Memory B cell (primary cell): ENCODE data around the gene SBNO1.
"Not testable (repeated sequence)": the region's sequence is repeated elsewhere in the genome, so short reads cannot be mapped to it uniquely, and the experiment has no call there.

Experiments
- ATAC-seq: fragments of 150-1000 bp; cut with Tn5 transposase; 2 replicates; pipeline ENCODE4 v1.10.0; 2021; ENCODE audit warnings: low read depth, mild to moderate bottlenecking, moderate library complexity
- DNase-seq, 2 donors: peaks; one replicate each; pipeline ENCODE4 v3.0.0; 2022; ENCODE audit warnings: low spot score in 2 of 2
- H3K27ac Mint-ChIP-seq: one replicate; pipeline ENCODE4 v1.8.0; 2022; ENCODE audit warnings: mild to moderate bottlenecking, moderate library complexity, mixed read lengths
- H3K27me3 Mint-ChIP-seq: one replicate; pipeline ENCODE4 v1.8.0; 2022; ENCODE audit warnings: mixed read lengths
- H3K36me3 Mint-ChIP-seq: one replicate; pipeline ENCODE4 v1.8.0; 2022; ENCODE audit warnings: mild to moderate bottlenecking, mixed read lengths
- H3K4me1 Mint-ChIP-seq: one replicate; pipeline ENCODE4 v1.8.0; 2022; ENCODE audit warnings: mixed read lengths
- H3K4me3 Mint-ChIP-seq: one replicate; pipeline ENCODE4 v1.8.0; 2022; ENCODE audit warnings: mild to moderate bottlenecking, moderate library complexity, mixed read lengths
- H3K9me3 Mint-ChIP-seq: one replicate; pipeline ENCODE4 v1.8.0; 2022; ENCODE audit warnings: mixed read lengths

Gene SBNO1

GRCh38 chr12:123395236-123395635, 30.6 kb upstream of the SBNO1 start:
- ATAC-seq (no peak), DNase-seq (no peak)
- no peak overlapping the region for H3K4me3 Mint-ChIP-seq
- no peaks in the 10 kb centered on the region for H3K9me3 Mint-ChIP-seq
- H3K4me1 Mint-ChIP-seq = peaks cover 9% of the 10 kb centered on the region
- H3K27ac Mint-ChIP-seq = no peak overlapping the region
- peaks cover 24% of the 10 kb centered on the region for H3K36me3 Mint-ChIP-seq
- no peaks in the 10 kb centered on the region for H3K27me3 Mint-ChIP-seq

- H3K27me3 Mint-ChIP-seq = no peaks in the 10 kb centered on the region
- H3K4me3 Mint-ChIP-seq = no peak overlapping the region
- no peak overlapping the region for H3K27ac Mint-ChIP-seq
- peaks cover 8% of the 10 kb centered on the region for H3K4me1 Mint-ChIP-seq
- DNase-seq = no peak
- H3K9me3 Mint-ChIP-seq = no peaks in the 10 kb centered on the region
- ATAC-seq = no peak
- H3K36me3 Mint-ChIP-seq = peaks cover 22% of the 10 kb centered on the region
These were observed 29.1 kb upstream of the SBNO1 start for GRCh38 chr12:123393747-123394146.

- no peak overlapping the region for H3K27ac Mint-ChIP-seq
- peaks cover 20% of the 10 kb centered on the region for H3K4me1 Mint-ChIP-seq
- no peaks in the 10 kb centered on the region for H3K27me3 Mint-ChIP-seq
- peak overlapping the region; percentile 86 for H3K4me3 Mint-ChIP-seq
- no peak for DNase-seq
- H3K36me3 Mint-ChIP-seq = peaks cover 22% of the 10 kb centered on the region
- no peaks in the 10 kb centered on the region for H3K9me3 Mint-ChIP-seq
- no peak for ATAC-seq
These were observed 27.1 kb upstream of the SBNO1 start for GRCh38 chr12:123391546-123392343.

- peaks cover 16% of the 10 kb centered on the region for H3K36me3 Mint-ChIP-seq
These were observed 26.1 kb upstream of the SBNO1 start for GRCh38 chr12:123390498-123391426.

GRCh38 chr12:123389560-123390351, 25.1 kb upstream of the SBNO1 start:
- H3K9me3 Mint-ChIP-seq = no peaks in the 10 kb centered on the region
- peak overlapping the region; percentile 87 for H3K27ac Mint-ChIP-seq
- H3K27me3 Mint-ChIP-seq = no peaks in the 10 kb centered on the region
- DNase-seq (peak; percentile 11 to 43), ATAC-seq (peak; percentile 19)
- peaks cover 20% of the 10 kb centered on the region for H3K4me1 Mint-ChIP-seq
- H3K36me3 Mint-ChIP-seq = peaks cover 9% of the 10 kb centered on the region
- H3K4me3 Mint-ChIP-seq = peak overlapping the region; percentile 86

More at GRCh38 chr12:123390498-123391426, 26.1 kb upstream of the SBNO1 start:
- Mint-ChIP-seq H3K4me1 (peaks cover 20% of the 10 kb centered on the region), H3K27me3 (no peaks in the 10 kb centered on the region), H3K9me3 (no peaks in the 10 kb centered on the region), H3K4me3 (peak overlapping the region; percentile 86), H3K27ac (peak overlapping the region; percentile 87)
- DNase-seq (no peak), ATAC-seq (no peak)

GRCh38 chr12:123388951-123389559, 24.4 kb upstream of the SBNO1 start:
- Mint-ChIP-seq H3K4me1 (peaks cover 20% of the 10 kb centered on the region), H3K36me3 (peaks cover 7% of the 10 kb centered on the region), H3K27me3 (no peaks in the 10 kb centered on the region), H3K9me3 (no peaks in the 10 kb centered on the region), H3K27ac (no peak overlapping the region), H3K4me3 (no peak overlapping the region)
- DNase-seq (no peak), ATAC-seq (peak; percentile 55)

- Mint-ChIP-seq H3K9me3 (no peaks in the 10 kb centered on the region), H3K27me3 (no peaks in the 10 kb centered on the region), H3K36me3 (peaks cover 7% of the 10 kb centered on the region), H3K4me3 (peak overlapping the region; percentile 86), H3K4me1 (peaks cover 23% of the 10 kb centered on the region), H3K27ac (peak overlapping the region; percentile 82)
- ATAC-seq (peak; percentile 65), DNase-seq (peak; percentile 71 to 75)
These were observed 23.7 kb upstream of the SBNO1 start for GRCh38 chr12:123388177-123388950.

- ATAC-seq (no peak), DNase-seq (no peak)
- Mint-ChIP-seq H3K27me3 (no peaks in the 10 kb centered on the region), H3K4me3 (peak overlapping the region; percentile 86), H3K4me1 (peaks cover 23% of the 10 kb centered on the region), H3K36me3 (peaks cover 3% of the 10 kb centered on the region), H3K27ac (peak overlapping the region; percentile 82), H3K9me3 (no peaks in the 10 kb centered on the region)
These were observed 23.0 kb upstream of the SBNO1 start for GRCh38 chr12:123387508-123388176.

- H3K4me3 Mint-ChIP-seq, H3K27ac Mint-ChIP-seq, H3K27me3 Mint-ChIP-seq, H3K9me3 Mint-ChIP-seq, DNase-seq, ATAC-seq, H3K36me3 Mint-ChIP-seq: not testable (repeated sequence)
- peaks cover 19% of the 10 kb centered on the region for H3K4me1 Mint-ChIP-seq
These were observed 20.9 kb upstream of the SBNO1 start for GRCh38 chr12:123385536-123385935.

- no peak for DNase-seq
- H3K9me3 Mint-ChIP-seq = no peaks in the 10 kb centered on the region
- ATAC-seq = no peak
- no peak overlapping the region for H3K27ac Mint-ChIP-seq
- no peaks in the 10 kb centered on the region for H3K27me3 Mint-ChIP-seq
- peaks cover 14% of the 10 kb centered on the region for H3K4me1 Mint-ChIP-seq
- H3K4me3 Mint-ChIP-seq = peak overlapping the region; percentile 96
- H3K36me3 Mint-ChIP-seq = no peaks in the 10 kb centered on the region
These were observed 20.3 kb upstream of the SBNO1 start for GRCh38 chr12:123384994-123385376.

GRCh38 chr12:123384318-123384993, 19.8 kb upstream of the SBNO1 start:
- Mint-ChIP-seq H3K4me1 (peaks cover 14% of the 10 kb centered on the region), H3K27ac (peak overlapping the region; percentile 73), H3K4me3 (peak overlapping the region; percentile 96), H3K9me3 (no peaks in the 10 kb centered on the region), H3K36me3 (no peaks in the 10 kb centered on the region), H3K27me3 (no peaks in the 10 kb centered on the region)
- ATAC-seq = peak; percentile 2
- DNase-seq = peak in 1 of 2 donors; percentile 19

- H3K27ac Mint-ChIP-seq = peak overlapping the region; percentile 28
- H3K4me1 Mint-ChIP-seq = peaks cover 8% of the 10 kb centered on the region
- no peaks in the 10 kb centered on the region for H3K36me3 Mint-ChIP-seq
- no peak for DNase-seq
- no peak for ATAC-seq
- H3K9me3 Mint-ChIP-seq = no peaks in the 10 kb centered on the region
- H3K4me3 Mint-ChIP-seq = peak overlapping the region; percentile 67
- H3K27me3 Mint-ChIP-seq = no peaks in the 10 kb centered on the region
These were observed 18.0 kb upstream of the SBNO1 start for GRCh38 chr12:123382684-123383083.
